IMR-90 (cell line): ENCODE data around the gene DAP3. TPM values are rescaled to one million over a fixed set of nuclear protein-coding genes. Genes with fewer than 3 reads are reported as not detected.
"Not testable (repeated sequence)": the region's sequence is repeated elsewhere in the genome, so short reads cannot be mapped to it uniquely, and the experiment has no call there.

ENCODE experiments used
- ATAC-seq: fragments of 200-7000 bp; cut with Tn5 transposase; 2 replicates; pipeline ENCODE4 v1.9.1; 2020; ENCODE audit warnings: low read depth, mild to moderate bottlenecking, moderate library complexity
- BruUV-seq: library from RNA; stranded (reverse); fragments of 400-500 nt; replicated peaks from 2 replicates; lab custom pipeline; 2021; lab: Mats Ljungman, UMichigan
- CTCF ChIA-PET: fragments of 300-600 bp; formaldehyde crosslinking; extraction: SDS; loops from one replicate; lab custom pipeline; 2021; ENCODE audit warnings: antibody characterized with exemption; lab: Yijun Ruan, JAX
- POLR2A ChIA-PET: fragments of 300-600 bp; sonication (Branson Sonifier 250); formaldehyde crosslinking; loops from one replicate; lab custom pipeline; 2022; ENCODE audit warnings: antibody characterized with exemption; ENCODE audit not compliant: unreplicated experiment; lab: Charles Lee
- DNase-seq: peaks from one replicate; pipeline ENCODE4 v3.0.0; 2013
- H2AFZ ChIP-seq: replicated peaks from 2 replicates; pipeline ENCODE3; 2013; ENCODE audit warnings: low read length, mild to moderate bottlenecking; ENCODE audit not compliant: poor library complexity
- H2AK5ac ChIP-seq: 2 replicates; pipeline ENCODE4 v1.6.1; 2013; ENCODE audit warnings: low read depth, low read length, inconsistent platforms
- H2AK9ac ChIP-seq: replicated peaks from 2 replicates; pipeline ENCODE3; 2013; ENCODE audit warnings: mild to moderate bottlenecking, low read depth, low read length, moderate library complexity; ENCODE audit not compliant: poor library complexity
- H2BK120ac ChIP-seq: 2 replicates; pipeline ENCODE4 v1.6.1; 2013; ENCODE audit warnings: low read depth, low read length, inconsistent platforms
- H2BK15ac ChIP-seq: 3 replicates; pipeline ENCODE4 v1.6.1; 2013; ENCODE audit warnings: low read depth, low read length, inconsistent platforms
- H2BK20ac ChIP-seq: 2 replicates; pipeline ENCODE4 v1.6.1; 2013; ENCODE audit warnings: low read depth, mild to moderate bottlenecking, inconsistent platforms, low read length, moderate library complexity
- H2BK5ac ChIP-seq: 2 replicates; pipeline ENCODE4 v1.6.1; 2013; ENCODE audit warnings: mild to moderate bottlenecking, low read depth, low read length, inconsistent platforms; ENCODE audit not compliant: poor library complexity, severe bottlenecking
- H3K14ac ChIP-seq: replicated peaks from 2 replicates; pipeline ENCODE4 v1.6.1; 2013; ENCODE audit warnings: low read depth, low read length, inconsistent platforms
- H3K18ac ChIP-seq: 2 replicates; pipeline ENCODE4 v1.6.1; 2013; ENCODE audit warnings: low read depth, low read length, control low read depth
- H3K23ac ChIP-seq: 2 replicates; pipeline ENCODE4 v1.6.1; 2013; ENCODE audit warnings: low read depth, low read length, inconsistent platforms
- H3K27ac ChIP-seq: 2 replicates; pipeline ENCODE4 v1.5.1; 2013; ENCODE audit warnings: mild to moderate bottlenecking, control low read depth, low read length; ENCODE audit not compliant: insufficient read depth
- H3K27me3 ChIP-seq: 2 replicates; pipeline ENCODE4 v1.6.1; 2013; ENCODE audit warnings: low read length; ENCODE audit not compliant: control insufficient read depth, insufficient read depth
- H3K36me3 ChIP-seq: 2 replicates; pipeline ENCODE4 v1.6.1; 2013; ENCODE audit warnings: low read length, mixed read lengths; ENCODE audit not compliant: control insufficient read depth, insufficient read depth
- H3K4ac ChIP-seq: 2 replicates; pipeline ENCODE4 v1.6.1; 2013; ENCODE audit warnings: low read depth, low read length, inconsistent platforms
- H3K4me1 ChIP-seq: 2 replicates; pipeline ENCODE4 v1.6.1; 2013; ENCODE audit warnings: low read length, mixed read lengths; ENCODE audit not compliant: control insufficient read depth, insufficient read depth
- H3K4me2 ChIP-seq: 2 replicates; pipeline ENCODE4 v1.6.1; 2013; ENCODE audit warnings: low read depth, mild to moderate bottlenecking, control low read depth, low read length, moderate library complexity
- H3K4me3 ChIP-seq: 2 replicates; pipeline ENCODE4 v1.5.1; 2013; ENCODE audit warnings: low read depth, mild to moderate bottlenecking, control low read depth, low read length, moderate library complexity; ENCODE audit not compliant: insufficient read depth
- H3K56ac ChIP-seq: 2 replicates; pipeline ENCODE4 v1.6.1; 2013; ENCODE audit warnings: low read length, inconsistent platforms; ENCODE audit not compliant: insufficient read depth; ENCODE audit errors: extremely low read depth
- H3K79me1 ChIP-seq, 2 experiments: 2 replicates each; pipeline ENCODE4 v1.6.1; 2013; ENCODE audit warnings: low read length in 2 of 2, inconsistent platforms in 1 of 2, low read depth in 1 of 2
- H3K9ac ChIP-seq: 2 replicates; pipeline ENCODE4 v1.6.1; 2013; ENCODE audit warnings: low read depth, low read length, control low read depth
- H3K9me1 ChIP-seq: 2 replicates; pipeline ENCODE4 v1.6.1; 2013; ENCODE audit warnings: low read length, inconsistent platforms; ENCODE audit not compliant: insufficient read depth
- H3K9me3 ChIP-seq: 2 replicates; pipeline ENCODE4 v1.6.1; 2013; ENCODE audit warnings: low read length; ENCODE audit not compliant: control insufficient read depth, insufficient read depth
- H4K20me1 ChIP-seq: 2 replicates; pipeline ENCODE4 v1.6.1; 2013; ENCODE audit warnings: low read length, inconsistent platforms; ENCODE audit not compliant: insufficient read depth
- H4K5ac ChIP-seq: 2 replicates; pipeline ENCODE4 v1.6.1; 2013; ENCODE audit warnings: mild to moderate bottlenecking, low read depth, low read length, control low read depth
- H4K8ac ChIP-seq, 2 experiments: 2 replicates each; pipeline ENCODE4 v1.6.1; 2013; ENCODE audit warnings: low read depth in 2 of 2, low read length in 2 of 2, control low read depth in 1 of 2, inconsistent platforms in 1 of 2
- H4K91ac ChIP-seq: 2 replicates; pipeline ENCODE4 v1.6.1; 2013; ENCODE audit warnings: low read depth, low read length, inconsistent platforms; ENCODE audit not compliant: insufficient read depth
- WGBS, 2 experiments: methylation state at CpG; one replicate each; pipeline versions ENCODE4 v1.1.5 to v1.1.7; 2013; ENCODE audit warnings: missing lambda C conversion rate in 2 of 2; ENCODE audit not compliant: insufficient read length in 1 of 2; ENCODE audit errors: extremely low coverage in 2 of 2; 5-methylcytosine and 5-hydroxymethylcytosine counted together
- dilution Hi-C: fragments of 300-500 bp; cut with HindIII; formaldehyde crosslinking; loops from one replicate; pipeline ENCODE4 v1.14.3; 2018; ENCODE audit warnings: low sequenced_read_pairs; ENCODE audit not compliant: unreplicated experiment
- in situ Hi-C: fragments of 300-500 bp; cut with MboI; formaldehyde crosslinking; loops from 3 replicates; pipeline ENCODE4 v1.14.3; 2019; ENCODE audit warnings: low sequenced_read_pairs, inconsistent platforms, mixed read lengths
- intact Hi-C: fragments of 100-400 bp; cut with micrococcal nuclease; formaldehyde crosslinking; loops from 2 replicates; pipeline ENCODE4 v1.10.0; 2022
- polyA plus RNA-seq, 3 experiments: library from polyadenylated mRNA; depleted of rRNA; stranded (reverse); fragments of >200 nt; gene quantifications; 2 replicates each; pipeline ENCODE4 v1.2.3, GENCODE V29; 2012; ENCODE audit warnings: low replicate concordance in 1 of 3
- total RNA-seq: library from RNA; depleted of rRNA; stranded (reverse); fragments of >200 nt; gene quantifications from 2 replicates; pipeline ENCODE4 v1.2.3, GENCODE V29; 2012

Gene DAP3
- total and polyA plus RNA-seq, 2 of the 4 experiments (the other 2 are of a cell fraction) = 48.6 to 126 TPM

- peak overlapping the region; percentile 86 for H2BK5ac ChIP-seq
These were observed 74.4 kb downstream of the DAP3 start for GRCh38 chr1:155763090-155763815.

GRCh38 chr1:155763989-155764388 lies 75.1 kb downstream of the DAP3 start:
- H3K9ac ChIP-seq, ATAC-seq, dilution Hi-C loops, H2AK9ac ChIP-seq, H3K27me3 ChIP-seq, H3K4me1 ChIP-seq, H4K20me1 ChIP-seq, BruUV-seq, H3K56ac ChIP-seq, H2BK20ac ChIP-seq, H2BK15ac ChIP-seq, H3K27ac ChIP-seq, POLR2A ChIA-PET, H2AFZ ChIP-seq, intact Hi-C loops, in situ Hi-C loops, H3K9me1 ChIP-seq, H4K91ac ChIP-seq, H3K4ac ChIP-seq, H3K4me2 ChIP-seq, H3K4me3 ChIP-seq, H3K14ac ChIP-seq, DNase-seq, H2BK120ac ChIP-seq, H3K9me3 ChIP-seq, H4K5ac ChIP-seq, H3K23ac ChIP-seq: not testable (repeated sequence)
- Histone ChIP-seq H4K8ac (peak overlapping the region in 1 of 2 experiments; percentile 53; a peak in 1 of 4 replicates), H2BK5ac (peak overlapping the region; percentile 86), H3K36me3 (peaks cover 46% of the 10 kb centered on the region), H3K79me1 (peaks cover 0 to 31% of the 10 kb centered on the region in 2 experiments; a peak in 3 of 4 replicates), H2AK5ac (0 out of 2 replicates have a peak overlapping the region, but pooled peaks have one; percentile 24), H3K18ac (peak overlapping the region; percentile 12; the same call in 1 of the 2 replicates)
- WGBS, 2 experiments = 90% methylated on average over 3 of the region's 7 CpGs; no CpG with 5 or more reads in 1 of the 2 experiments
- CTCF ChIA-PET = interaction anchor here (0.7 to 1.2 kb wide), 2 partner anchors 10 to 12 kb away, joined by 3 to 10 read pairs; no protein-coding TSS in a partner anchor

More at GRCh38 chr1:155763090-155763815, 74.4 kb downstream of the DAP3 start:
- 0 out of 2 replicates have a peak overlapping the region, but pooled peaks have one; percentile 27 for H3K27ac ChIP-seq
- H3K9me1 ChIP-seq, dilution Hi-C loops, H4K20me1 ChIP-seq, H3K9me3 ChIP-seq, H3K9ac ChIP-seq, BruUV-seq, H4K91ac ChIP-seq, in situ Hi-C loops, H3K18ac ChIP-seq, H4K5ac ChIP-seq, H3K27me3 ChIP-seq, H3K14ac ChIP-seq, intact Hi-C loops, H3K56ac ChIP-seq, H3K4me3 ChIP-seq, H3K23ac ChIP-seq, POLR2A ChIA-PET, H3K4me1 ChIP-seq, H2BK15ac ChIP-seq, H2BK120ac ChIP-seq, H2AFZ ChIP-seq, H2AK5ac ChIP-seq, H2AK9ac ChIP-seq, H2BK20ac ChIP-seq: not testable (repeated sequence)
- H3K4me2 ChIP-seq = peak overlapping the region; percentile 43; the same call in 1 of the 2 replicates
- 60% methylated on average over 1 of the region's 6 CpGs; no CpG with 5 or more reads in 1 of the 2 experiments for WGBS, 2 experiments
- H3K4ac ChIP-seq = 0 out of 2 replicates have a peak overlapping the region, but pooled peaks have one; percentile 3
- ATAC-seq (peak; percentile 90), DNase-seq (peak; percentile 86)
- peaks cover 47% of the 10 kb centered on the region for H3K36me3 ChIP-seq
- CTCF ChIA-PET = interaction anchor here (1.2 kb wide), 1 partner anchor 13 kb away, joined by 3 read pairs; no protein-coding TSS in a partner anchor
- H3K79me1 ChIP-seq = peaks cover 0 to 31% of the 10 kb centered on the region in 2 experiments; a peak in 3 of 4 replicates
- 0 out of 4 replicates have a peak overlapping the region, but pooled peaks of 1 of the 2 experiments have one; percentile 53 for H4K8ac ChIP-seq
